ENCODE measurements around the gene TJP3. TPM values are rescaled to one million over a fixed set of nuclear protein-coding genes. Genes with fewer than 3 reads are reported as not detected.

TJP3 gene
- polyA plus RNA-seq, 6 donors from 2014 or later, result 1.2 to 3.8 (median 2.0) TPM; not detected in 1

GRCh38 chr19:3687774-3688706, 20.1 kb upstream of the TJP3 start:
- peak overlapping the region; percentile 73 to 90 (median 83) for H3K4me3 Mint-ChIP-seq

DNA sequence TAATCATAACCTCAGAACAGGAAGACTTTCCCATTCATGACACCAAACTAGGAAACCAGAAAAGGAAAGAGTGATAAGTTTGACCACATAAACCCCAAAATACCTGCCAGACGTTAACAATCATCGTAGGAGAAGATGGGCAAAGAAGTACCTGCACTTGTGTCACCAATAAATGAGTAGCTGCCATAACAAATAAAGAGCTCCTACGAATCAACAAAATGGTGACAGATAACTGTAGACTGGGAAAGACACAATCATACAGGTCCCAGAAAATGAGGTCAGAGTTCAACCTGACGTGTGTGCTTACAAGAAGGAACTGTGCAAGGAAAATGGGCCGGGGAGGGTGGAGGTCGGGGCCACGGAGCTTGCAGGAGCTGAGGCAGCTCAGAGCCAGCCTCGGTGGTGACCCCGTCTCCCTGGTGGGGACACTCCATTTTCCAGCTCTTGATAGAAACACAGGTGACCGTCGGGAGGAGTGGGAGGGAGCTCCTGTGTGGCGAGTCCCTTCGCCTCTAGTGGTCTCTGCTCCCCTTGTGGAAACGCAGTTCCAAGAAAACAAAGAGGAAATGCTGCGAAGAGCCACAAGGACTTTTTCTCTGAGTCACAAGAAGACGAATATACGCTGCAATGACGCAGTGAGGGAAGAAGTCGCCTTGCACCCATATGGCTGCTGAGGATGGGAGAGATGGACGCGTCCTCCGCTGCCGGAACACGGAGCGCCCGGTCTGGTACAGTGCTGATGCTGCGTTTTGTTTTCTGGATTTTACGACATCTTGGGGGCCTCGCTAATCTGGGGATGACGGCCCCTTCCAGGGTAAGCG, 17.4 kb upstream of the TJP3 start:
- Mint-ChIP-seq H3K4me3 (peak overlapping the region in 2 of 8 donors; percentile 23 to 29), H3K36me3 (no peaks in the 10 kb centered on the region), H3K9me3 (peaks cover 0 to 2% (median 0%) of the 10 kb centered on the region in 7 donors), H3K4me1 (peaks cover 19 to 34% (median 27%) of the 10 kb centered on the region in 3 donors), H3K27ac (peak overlapping the region in 1 of 6 donors; percentile 90), H3K27me3 (no peaks in the 10 kb centered on the region)
- ATAC-seq (ENCODE audit: low read depth in 2 of 2) (no peak), DNase-seq (no peak)

More at GRCh38 chr19:3687774-3688706, 20.1 kb upstream of the TJP3 start:
- Mint-ChIP-seq H3K27ac (peak overlapping the region in 3 of 6 donors; percentile 60 to 90 (median 86)), H3K9me3 (peaks cover 0 to 2% (median 0%) of the 10 kb centered on the region in 7 donors), H3K4me1 (peaks cover 35 to 39% (median 38%) of the 10 kb centered on the region in 3 donors), H3K27me3 (no peaks in the 10 kb centered on the region), H3K36me3 (no peaks in the 10 kb centered on the region)
- ATAC-seq (ENCODE audit: low read depth in 2 of 2) (peak; percentile 50 to 74), DNase-seq (peak; percentile 22)

DNA sequence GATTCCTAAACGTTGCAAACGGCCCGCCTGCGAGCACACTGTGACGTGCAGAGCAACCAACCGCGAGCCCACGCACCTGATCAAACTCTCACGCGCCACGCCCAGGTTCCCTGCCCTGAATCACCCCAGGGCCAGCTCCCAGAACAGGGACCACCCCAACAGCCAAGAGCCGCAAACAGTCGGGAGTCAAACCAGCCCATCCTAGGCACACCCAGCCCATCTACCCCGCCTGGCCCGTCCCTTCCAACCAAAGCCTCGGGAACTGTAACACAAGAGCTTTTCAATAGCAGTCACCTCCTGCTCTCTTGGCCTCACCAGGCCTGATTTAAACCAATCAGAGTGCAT, 16.8 kb upstream of the TJP3 start:
- Mint-ChIP-seq H3K27me3 (no peaks in the 10 kb centered on the region), H3K27ac (peak overlapping the region in 2 of 6 donors; percentile 69 to 86), H3K4me1 (peaks cover 22 to 39% (median 33%) of the 10 kb centered on the region in 3 donors), H3K9me3 (peaks cover 0 to 2% (median 0%) of the 10 kb centered on the region in 7 donors), H3K4me3 (peak overlapping the region in 1 of 8 donors; percentile 29), H3K36me3 (no peaks in the 10 kb centered on the region)
- no peak for ATAC-seq (ENCODE audit: low read depth in 2 of 2)
- no peak for DNase-seq

- Mint-ChIP-seq H3K27ac (peak overlapping the region in 2 of 6 donors; percentile 68 to 69), H3K27me3 (no peaks in the 10 kb centered on the region), H3K9me3 (peaks cover 0 to 2% (median 0%) of the 10 kb centered on the region in 7 donors), H3K4me1 (peaks cover 22 to 42% (median 33%) of the 10 kb centered on the region in 3 donors), H3K36me3 (no peaks in the 10 kb centered on the region), H3K4me3 (no peak overlapping the region)
- ATAC-seq (ENCODE audit: low read depth in 2 of 2), result no peak
- no peak for DNase-seq
These were observed 16.5 kb upstream of the TJP3 start for GRCh38 chr19:3691726-3692125.

- no peaks in the 10 kb centered on the region for H3K27me3 Mint-ChIP-seq
- H3K36me3 Mint-ChIP-seq, result no peaks in the 10 kb centered on the region
- H3K4me3 Mint-ChIP-seq, result peak overlapping the region in 2 of 8 donors; percentile 53 to 72
- H3K27ac Mint-ChIP-seq, result peak overlapping the region in 3 of 6 donors; percentile 42 to 69 (median 68)
- ATAC-seq (ENCODE audit: low read depth in 2 of 2) (peak in 1 of 2 donors; percentile 66), DNase-seq (peak; percentile 32)
- H3K9me3 Mint-ChIP-seq, result peaks cover 0 to 2% (median 0%) of the 10 kb centered on the region in 7 donors
- peaks cover 19 to 44% (median 27%) of the 10 kb centered on the region in 3 donors for H3K4me1 Mint-ChIP-seq
These were observed 15.8 kb upstream of the TJP3 start for GRCh38 chr19:3692141-3693024.

DNA sequence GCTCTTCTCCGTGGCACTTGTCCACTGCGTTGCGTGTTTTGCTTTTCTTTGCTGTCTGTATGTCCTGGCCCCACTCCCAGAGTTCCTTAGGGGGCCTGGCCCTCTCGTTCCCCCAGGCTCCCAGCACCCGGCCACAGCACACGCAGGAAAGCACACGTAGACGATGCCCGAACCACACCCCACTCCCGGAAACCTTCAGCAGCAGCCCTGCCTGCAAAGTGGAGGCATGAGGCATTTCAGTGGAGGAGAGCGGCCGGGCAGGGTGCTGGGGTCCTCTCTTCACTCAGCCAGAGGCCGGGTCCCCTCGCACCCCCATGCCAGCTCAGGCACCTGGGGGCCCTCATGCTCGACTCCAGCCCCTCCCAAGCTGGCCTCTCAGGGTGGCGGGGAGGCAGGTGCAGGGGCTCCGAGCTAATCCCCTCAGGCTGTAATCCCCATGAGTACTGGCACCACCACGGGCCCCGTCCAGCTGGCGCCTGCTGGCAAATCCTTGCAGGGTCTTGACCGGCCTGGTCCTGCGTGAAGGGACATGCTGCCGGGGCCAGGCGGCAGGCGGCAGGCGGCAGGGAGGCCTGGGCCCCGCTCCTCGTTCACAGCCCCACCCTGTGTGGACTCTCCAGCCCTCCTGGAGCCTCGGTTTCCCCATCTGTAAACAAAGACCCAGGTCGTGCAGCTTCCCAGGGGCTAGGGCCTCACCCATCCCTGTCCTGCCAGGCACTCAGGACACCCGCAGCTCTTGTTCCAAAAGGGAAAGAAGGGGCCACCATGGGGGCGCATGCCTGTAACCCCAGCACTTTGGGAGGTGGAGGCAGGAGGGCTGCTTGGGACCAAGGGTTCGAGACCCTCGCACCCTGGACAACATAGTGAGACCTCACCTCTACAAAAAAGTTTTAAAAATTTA, 14.9 kb upstream of the TJP3 start:
- Mint-ChIP-seq H3K36me3 (no peaks in the 10 kb centered on the region), H3K9me3 (peaks cover 0 to 2% (median 0%) of the 10 kb centered on the region in 7 donors), H3K27me3 (no peaks in the 10 kb centered on the region), H3K4me1 (peaks cover 21 to 45% (median 29%) of the 10 kb centered on the region in 3 donors), H3K4me3 (peak overlapping the region in 2 of 8 donors; percentile 9 to 72), H3K27ac (peak overlapping the region in 1 of 6 donors; percentile 68)
- ATAC-seq (ENCODE audit: low read depth in 2 of 2), result no peak
- DNase-seq, result no peak

DNA sequence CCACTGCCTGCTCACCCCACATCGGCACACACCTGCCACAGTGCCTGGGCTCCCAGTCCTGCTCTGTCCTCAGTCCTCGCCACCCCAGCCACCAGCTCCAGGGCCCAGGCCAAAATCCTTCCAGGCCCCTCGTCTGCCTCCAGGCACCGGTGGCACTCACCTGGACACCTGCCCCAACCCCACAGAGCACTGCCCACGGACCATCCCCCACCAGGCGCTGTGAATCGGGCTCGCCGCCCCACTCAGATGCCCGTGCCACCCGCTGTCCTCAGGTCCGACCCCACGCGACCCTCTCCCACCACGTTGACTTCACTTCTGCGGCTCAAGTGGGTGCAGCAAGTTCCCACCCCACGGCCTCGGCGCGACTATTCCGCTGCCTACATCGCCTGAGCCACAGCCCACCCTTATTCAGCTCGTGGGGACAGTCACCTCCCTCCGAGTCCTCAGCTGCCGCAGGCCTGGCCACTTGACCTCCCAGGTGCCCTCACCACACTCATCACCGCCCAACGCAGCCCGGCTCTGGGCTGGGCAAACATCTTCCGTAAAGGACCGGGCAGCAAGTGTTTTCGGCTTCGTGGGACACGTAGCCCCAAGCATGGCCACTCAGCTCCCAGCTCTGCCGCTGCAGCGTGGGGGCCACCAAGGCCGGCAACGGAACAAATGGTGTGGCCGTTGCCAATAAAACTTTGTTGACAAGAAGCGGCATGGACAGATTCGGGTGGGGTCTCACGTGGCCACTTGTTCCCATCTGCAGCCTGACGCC, 13.6 kb upstream of the TJP3 start:
- H3K4me1 Mint-ChIP-seq, result peaks cover 28 to 51% (median 36%) of the 10 kb centered on the region in 3 donors
- ATAC-seq (ENCODE audit: low read depth in 2 of 2) (no peak), DNase-seq (no peak)
- peak overlapping the region in 1 of 6 donors; percentile 56 for H3K27ac Mint-ChIP-seq
- H3K4me3 Mint-ChIP-seq, result no peak overlapping the region
- no peaks in the 10 kb centered on the region for H3K36me3 Mint-ChIP-seq
- H3K27me3 Mint-ChIP-seq, result no peaks in the 10 kb centered on the region
- peaks cover 0 to 2% (median 0%) of the 10 kb centered on the region in 7 donors for H3K9me3 Mint-ChIP-seq

GRCh38 chr19:3695124-3695733, 13.0 kb upstream of the TJP3 start:
- H3K36me3 Mint-ChIP-seq, result no peaks in the 10 kb centered on the region
- no peak for DNase-seq
- H3K27ac Mint-ChIP-seq, result no peak overlapping the region
- peaks cover 30 to 49% (median 38%) of the 10 kb centered on the region in 3 donors for H3K4me1 Mint-ChIP-seq
- no peak overlapping the region for H3K4me3 Mint-ChIP-seq
- no peaks in the 10 kb centered on the region for H3K27me3 Mint-ChIP-seq
- peaks cover 0 to 2% (median 0%) of the 10 kb centered on the region in 7 donors for H3K9me3 Mint-ChIP-seq
- ATAC-seq (ENCODE audit: low read depth in 2 of 2), result no peak

- DNase-seq (no peak), ATAC-seq (ENCODE audit: low read depth in 2 of 2) (no peak)
- Mint-ChIP-seq H3K4me1 (peaks cover 36 to 54% (median 44%) of the 10 kb centered on the region in 3 donors), H3K4me3 (peak overlapping the region in 4 of 8 donors; percentile 25 to 66 (median 31)), H3K27me3 (no peaks in the 10 kb centered on the region), H3K9me3 (no peaks in the 10 kb centered on the region), H3K27ac (peak overlapping the region in 2 of 6 donors; percentile 47 to 77), H3K36me3 (no peaks in the 10 kb centered on the region)
These were observed 12.1 kb upstream of the TJP3 start for GRCh38 chr19:3695986-3696659.

GRCh38 chr19:3696660-3696995, 11.6 kb upstream of the TJP3 start:
- H3K36me3 Mint-ChIP-seq, result no peaks in the 10 kb centered on the region
- ATAC-seq (ENCODE audit: low read depth in 2 of 2) (no peak), DNase-seq (no peak)
- H3K4me1 Mint-ChIP-seq, result peaks cover 35 to 51% (median 44%) of the 10 kb centered on the region in 3 donors
- peak overlapping the region in 2 of 6 donors; percentile 77 to 86 for H3K27ac Mint-ChIP-seq
- H3K4me3 Mint-ChIP-seq, result peak overlapping the region in 3 of 8 donors; percentile 25 to 49 (median 32)
- H3K9me3 Mint-ChIP-seq, result no peaks in the 10 kb centered on the region
- H3K27me3 Mint-ChIP-seq, result no peaks in the 10 kb centered on the region

All from naive B cell (primary cell).